HG02623 (cell line): ENCODE results near the gene ADCK1.
A peak's percentile ranks its signal among the peaks of the same experiment; 100 is the strongest.
"Not testable (repeated sequence)": the region's sequence is repeated elsewhere in the genome, so short reads cannot be mapped to it uniquely, and the experiment has no call there.

Source experiments
- ATAC-seq: cut with Tn5 transposase; IDR thresholded peaks from one replicate; pipeline ENCODE4 v1.9.1; 2021; ENCODE audit warnings: moderate library complexity; ENCODE audit not compliant: unreplicated experiment

ADCK1 gene, protein sequence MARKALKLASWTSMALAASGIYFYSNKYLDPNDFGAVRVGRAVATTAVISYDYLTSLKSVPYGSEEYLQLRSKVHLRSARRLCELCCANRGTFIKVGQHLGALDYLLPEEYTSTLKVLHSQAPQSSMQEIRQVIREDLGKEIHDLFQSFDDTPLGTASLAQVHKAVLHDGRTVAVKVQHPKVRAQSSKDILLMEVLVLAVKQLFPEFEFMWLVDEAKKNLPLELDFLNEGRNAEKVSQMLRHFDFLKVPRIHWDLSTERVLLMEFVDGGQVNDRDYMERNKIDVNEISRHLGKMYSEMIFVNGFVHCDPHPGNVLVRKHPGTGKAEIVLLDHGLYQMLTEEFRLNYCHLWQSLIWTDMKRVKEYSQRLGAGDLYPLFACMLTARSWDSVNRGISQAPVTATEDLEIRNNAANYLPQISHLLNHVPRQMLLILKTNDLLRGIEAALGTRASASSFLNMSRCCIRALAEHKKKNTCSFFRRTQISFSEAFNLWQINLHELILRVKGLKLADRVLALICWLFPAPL

DNA sequence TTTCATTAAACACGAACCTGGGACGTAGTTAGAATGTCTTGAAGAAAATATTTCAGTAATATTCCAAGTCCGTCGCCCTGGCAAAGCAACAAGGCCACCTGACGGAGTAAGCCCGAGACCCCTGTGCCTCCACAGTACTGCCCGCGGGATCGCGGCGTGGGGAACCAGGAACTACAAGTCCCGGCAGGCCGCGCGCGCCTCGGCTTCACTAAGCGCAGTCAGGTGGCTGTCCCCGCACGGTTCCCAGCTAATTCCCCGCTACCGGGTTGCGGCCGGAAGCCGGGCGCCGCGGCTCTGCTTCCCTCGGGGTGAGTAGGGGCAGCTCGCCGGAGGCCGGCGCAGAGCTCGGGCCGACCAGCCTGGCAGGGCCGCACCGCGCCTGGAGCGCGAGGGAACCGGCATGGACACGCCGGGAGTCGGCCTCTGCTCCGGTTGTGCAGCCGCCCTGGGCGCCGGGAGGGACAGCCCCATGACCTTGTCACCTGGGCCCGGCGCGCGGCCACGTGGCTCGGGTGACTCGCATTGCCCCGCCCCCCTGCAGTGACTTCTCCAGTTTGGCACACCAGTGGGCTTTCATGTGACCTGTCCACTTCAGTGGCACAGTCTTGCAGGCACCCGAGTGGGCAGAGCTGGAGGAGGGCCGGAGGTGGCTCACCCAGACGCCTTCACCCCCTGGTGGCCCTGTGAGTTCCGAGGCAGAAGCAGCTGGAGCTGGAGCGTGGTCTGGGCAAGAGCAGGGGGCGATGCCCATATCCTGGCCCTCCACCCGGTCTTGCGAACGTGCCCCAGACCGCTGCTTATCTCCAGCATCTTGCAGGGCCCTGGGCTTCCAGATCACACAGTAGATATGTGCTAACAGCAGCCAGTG lies at the start of gene ADCK1:
Gene ADCK1, plus strand, starts transcription at position 247 of the 868 bp plus-strand sequence. CDS start 18,870 bp downstream, outside the sequence.
- peak; percentile 95 for ATAC-seq

GRCh38 chr14:77752266-77752665 lies 47.6 kb upstream of the ADCK1 start:
- no peak for ATAC-seq

DNA sequence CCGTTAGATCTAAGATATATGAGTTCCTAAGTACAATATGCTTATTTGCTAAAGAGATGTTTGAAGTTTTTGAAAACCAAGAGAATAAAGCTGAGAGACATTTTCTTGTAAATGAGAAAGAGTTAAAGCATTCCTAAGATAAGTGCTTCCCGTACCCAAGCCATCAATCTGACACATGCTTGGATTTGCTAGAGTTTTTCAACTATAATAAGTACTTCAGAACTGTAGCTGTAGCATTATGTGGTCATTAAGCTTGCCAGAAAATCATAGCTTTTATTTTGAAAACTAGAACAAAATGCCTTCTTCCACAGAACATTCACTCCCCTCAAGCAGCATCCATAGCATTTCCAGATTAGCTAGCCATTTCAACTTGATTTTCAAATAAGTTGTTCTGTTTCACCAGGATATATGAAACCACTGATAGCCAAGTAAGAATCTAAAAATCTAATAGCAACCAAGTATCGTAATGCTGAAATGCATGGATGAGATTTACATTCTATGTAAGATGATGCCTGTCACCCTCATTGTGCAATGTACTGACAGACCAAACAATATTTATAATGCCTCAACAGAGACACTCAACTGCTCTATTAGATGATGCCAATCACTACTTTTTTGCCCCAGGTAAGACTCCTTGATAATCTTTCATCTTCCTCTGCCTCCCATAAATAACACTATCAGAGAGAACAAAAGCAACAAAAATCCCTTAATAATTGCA lies 47.0 kb upstream of the ADCK1 start:
- no peak for ATAC-seq

DNA sequence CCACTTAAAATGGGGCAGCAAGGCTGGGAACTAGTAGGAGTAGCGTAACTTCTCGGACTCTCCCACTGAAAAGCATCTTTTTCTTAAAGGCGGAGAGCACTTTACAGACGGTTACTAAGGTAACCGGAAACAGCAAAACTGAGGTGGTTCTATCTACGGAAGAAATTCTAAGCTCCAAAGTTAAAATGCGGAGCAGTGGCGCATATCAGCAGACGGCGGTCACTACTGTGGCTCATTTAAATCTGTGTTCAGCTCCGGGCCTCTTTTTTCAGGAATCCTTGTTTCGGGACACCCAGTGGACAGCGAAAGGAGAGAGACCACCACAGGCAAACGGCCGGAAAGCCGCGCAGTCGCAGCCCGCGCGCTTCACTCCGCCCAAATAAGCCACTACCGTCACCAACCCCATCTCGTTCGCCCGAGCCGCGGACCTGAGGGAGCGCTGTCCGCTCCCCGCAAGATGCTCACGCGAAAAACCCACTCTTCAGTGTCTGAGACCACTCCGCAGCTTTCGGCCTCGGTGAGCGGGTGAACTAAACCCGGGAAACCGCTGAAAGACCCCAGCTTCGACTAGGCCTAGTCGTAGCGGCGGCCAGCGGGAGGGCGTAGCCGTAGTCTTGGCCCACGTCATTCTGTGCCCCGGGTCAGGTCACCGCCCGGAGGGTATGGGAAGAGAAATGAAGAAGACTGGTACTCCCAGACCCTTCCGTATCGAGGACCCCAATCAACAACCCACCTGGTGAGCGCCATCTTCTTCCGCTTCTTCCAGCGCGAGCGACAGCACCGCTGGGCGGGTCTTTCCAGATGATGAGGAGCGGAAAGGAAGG lies 39.3 kb upstream of the ADCK1 start, which contains the start of gene SNW1:
Gene SNW1, minus strand, starts transcription at position 776 of the 824 bp plus-strand sequence. Its CDS starts 29 bp downstream, at position 747.
- ATAC-seq: peak; percentile 93

- ATAC-seq: peak; percentile 25
These were observed 38.5 kb upstream of the ADCK1 start for GRCh38 chr14:77761205-77761931.

DNA sequence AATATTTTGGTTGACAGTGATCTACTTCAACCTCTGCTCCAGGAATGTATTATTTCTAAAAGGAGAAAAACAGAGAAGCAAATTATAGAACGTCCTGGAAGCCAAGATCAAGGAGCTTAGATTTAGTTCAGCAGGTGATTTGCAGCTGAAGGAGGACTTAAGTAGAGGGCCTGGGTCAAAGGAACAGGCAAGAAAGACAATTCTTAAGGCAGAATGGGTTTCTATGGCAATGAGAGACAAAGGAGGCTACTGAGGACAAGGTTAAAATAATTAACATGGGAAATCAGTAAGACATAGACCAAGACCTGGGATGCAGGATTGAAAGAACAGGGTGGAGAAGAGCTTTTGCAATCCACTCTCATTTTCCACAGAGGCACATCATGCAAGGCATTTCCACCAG lies 36.6 kb upstream of the ADCK1 start:
- no peak for ATAC-seq

GRCh38 chr14:77763978-77764377 lies 35.9 kb upstream of the ADCK1 start:
- ATAC-seq: no peak

DNA sequence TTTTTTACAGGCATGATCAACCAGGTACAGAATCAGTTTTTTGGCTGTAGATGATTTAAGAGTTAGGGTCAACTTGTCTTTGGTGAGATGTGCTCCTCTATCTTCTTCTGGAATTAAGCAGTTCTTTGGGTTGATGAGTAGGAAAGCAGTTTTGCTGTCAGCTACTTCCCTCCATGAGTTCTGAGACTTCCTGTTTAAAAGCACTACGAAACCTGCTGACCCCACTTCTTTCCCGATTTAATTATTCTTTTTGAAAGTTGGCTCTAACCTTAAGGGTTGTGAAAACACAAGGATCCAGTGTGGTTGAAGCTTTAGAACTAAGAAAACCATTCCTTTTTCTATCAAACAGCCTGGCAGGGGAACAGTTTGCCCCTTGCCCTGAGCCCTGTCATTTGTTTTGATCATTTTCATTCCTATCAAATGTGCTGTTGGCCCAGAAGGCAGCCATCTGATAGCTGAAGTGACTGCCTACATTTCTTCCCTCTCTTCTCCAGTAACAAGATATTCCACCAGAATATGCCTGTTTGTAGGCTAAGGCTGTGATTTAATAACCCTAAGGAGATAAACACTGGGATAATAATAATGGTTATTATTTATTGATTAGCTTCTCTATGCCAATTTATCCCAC lies 31.4 kb upstream of the ADCK1 start:
- ATAC-seq: not testable (repeated sequence)

- not testable (repeated sequence) for ATAC-seq
These were observed 25.9 kb upstream of the ADCK1 start for GRCh38 chr14:77773966-77774365.

GRCh38 chr14:77782202-77782601 lies 17.7 kb upstream of the ADCK1 start:
- ATAC-seq: no peak

DNA sequence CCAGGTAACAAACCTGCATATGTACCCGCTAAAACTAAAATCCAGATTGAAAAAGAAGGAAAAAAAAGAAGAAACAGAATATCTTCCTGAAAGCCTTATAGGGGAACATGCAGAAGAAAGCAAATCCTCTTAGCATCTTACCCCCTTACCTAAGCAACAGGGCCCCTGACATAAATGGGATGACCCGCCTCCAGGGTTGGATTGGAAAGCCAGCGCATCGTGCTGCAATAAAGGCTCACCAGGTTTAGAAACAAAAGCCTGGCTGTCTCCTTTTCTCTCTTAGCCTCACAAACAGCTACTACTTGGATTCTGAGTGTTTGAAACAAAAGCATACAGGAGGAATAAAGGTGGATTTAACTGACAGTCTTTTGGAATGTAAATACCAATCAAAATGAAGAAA lies 13.8 kb upstream of the ADCK1 start:
- no peak for ATAC-seq

GRCh38 chr14:77790566-77791224 lies 9.2 kb upstream of the ADCK1 start:
- no peak for ATAC-seq

GRCh38 chr14:77791225-77791600 lies 8.7 kb upstream of the ADCK1 start:
- no peak for ATAC-seq

DNA sequence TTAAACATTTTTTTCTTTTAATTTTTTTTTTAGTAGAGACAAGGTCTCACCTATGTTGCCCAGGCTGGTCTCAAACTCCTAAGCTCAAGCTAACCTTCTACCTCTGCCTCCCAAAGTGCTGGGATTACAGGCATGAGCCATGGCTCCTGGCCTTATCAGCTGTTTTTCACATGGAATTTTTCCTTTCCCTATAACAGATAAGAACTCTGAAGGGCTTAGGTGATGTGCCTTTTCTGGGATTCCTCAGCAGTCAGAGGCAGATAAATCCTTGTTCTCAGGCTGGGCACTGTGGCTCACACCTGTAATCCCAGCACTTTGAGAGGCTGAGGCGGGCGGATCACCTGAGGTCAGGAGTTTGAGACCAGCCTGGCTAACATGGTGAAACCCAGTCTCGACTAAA lies 6.7 kb upstream of the ADCK1 start:
- ATAC-seq: not testable (repeated sequence)

DNA sequence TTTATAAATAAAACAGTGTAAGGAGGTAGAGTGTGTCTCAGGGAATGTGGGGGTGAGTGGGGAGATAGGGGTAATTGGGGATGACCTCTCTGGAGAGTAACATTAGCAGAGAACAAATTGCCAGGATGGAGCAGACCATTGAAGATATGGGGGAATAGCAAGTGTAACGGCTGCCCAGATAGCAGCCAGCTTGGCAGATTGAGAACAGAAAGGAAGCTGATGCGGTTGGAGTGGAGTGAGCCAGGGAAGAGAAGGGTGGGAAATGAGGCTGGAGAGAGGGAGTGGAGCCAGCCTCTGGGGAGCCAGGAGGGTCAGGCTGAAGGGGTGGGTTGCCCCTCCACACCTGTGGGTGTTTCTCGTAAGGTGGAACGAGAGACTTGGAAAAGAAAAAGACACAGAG lies 5.6 kb upstream of the ADCK1 start:
- ATAC-seq: no peak

DNA sequence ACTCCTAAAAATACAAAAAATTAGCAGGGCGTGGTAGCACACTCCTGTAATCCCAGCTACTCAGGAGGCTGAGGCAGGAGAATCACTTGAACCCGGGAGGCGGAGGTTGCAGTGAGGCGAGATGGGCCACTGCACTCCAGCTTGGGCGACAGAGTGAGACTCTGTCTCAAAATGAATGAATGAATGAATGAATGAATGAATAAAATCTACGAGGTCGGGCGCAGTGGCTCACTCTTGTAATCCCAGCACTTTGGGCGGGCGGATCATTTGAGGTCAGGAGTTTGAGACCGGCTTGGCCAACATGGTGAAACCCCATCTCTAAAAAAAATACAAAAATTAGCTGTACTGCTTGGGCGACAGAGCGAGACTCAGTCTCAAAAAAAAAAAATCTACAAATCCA lies 453 bp upstream of the ADCK1 start:
- ATAC-seq: not testable (repeated sequence)

DNA sequence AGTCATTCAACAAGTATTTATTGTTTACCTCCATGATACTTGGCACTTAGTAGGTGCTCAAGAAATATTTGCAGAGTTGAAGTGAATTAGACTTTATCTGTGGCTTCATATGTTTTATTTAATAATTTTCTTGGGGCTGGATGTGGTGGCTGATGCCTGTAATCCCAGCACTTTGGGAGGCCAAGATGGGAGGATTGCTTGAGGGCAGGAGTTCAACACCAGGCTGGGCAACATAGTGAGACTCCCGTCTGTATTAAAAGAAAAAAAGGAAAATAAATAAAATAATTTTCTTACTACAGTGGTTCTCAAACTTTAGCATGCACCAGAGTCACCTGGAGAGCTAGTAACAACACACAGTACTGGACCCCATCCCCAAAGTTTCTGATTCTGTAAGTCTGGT lies 905 bp downstream of the ADCK1 start:
- ATAC-seq: no peak

DNA sequence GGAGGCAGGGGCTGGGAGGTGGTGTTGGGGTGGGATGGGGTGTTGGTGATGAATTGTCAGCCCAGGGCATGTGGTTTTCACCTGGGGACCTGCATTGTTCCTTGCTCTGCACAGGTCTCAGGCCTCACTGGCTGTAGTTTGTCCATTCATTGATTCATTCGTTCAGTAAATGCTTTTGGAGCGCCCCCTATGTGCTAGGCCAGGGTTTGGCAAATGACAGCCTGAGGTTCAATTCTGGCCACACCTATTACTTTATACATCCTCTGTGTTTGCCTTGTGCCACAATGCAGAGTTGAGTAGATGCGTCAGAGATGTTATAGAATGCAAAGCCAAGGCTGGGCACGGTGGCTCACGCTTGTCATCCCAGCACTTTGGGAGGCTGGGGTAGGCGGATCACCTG lies 4.7 kb downstream of the ADCK1 start:
- no peak for ATAC-seq
